GM11168 (cell line): ENCODE measurements around the gene CTF1.
"Not testable (repeated sequence)": the region's sequence is repeated elsewhere in the genome, so short reads cannot be mapped to it uniquely, and the experiment has no call there.

Source experiments
- in situ Hi-C: fragments of 300-500 bp; cut with MboI; formaldehyde crosslinking; loops from one replicate; pipeline ENCODE4 v1.12.0; 2022; ENCODE audit warnings: low sequenced_read_pairs; ENCODE audit not compliant: unreplicated experiment

The CTF1 gene

DNA sequence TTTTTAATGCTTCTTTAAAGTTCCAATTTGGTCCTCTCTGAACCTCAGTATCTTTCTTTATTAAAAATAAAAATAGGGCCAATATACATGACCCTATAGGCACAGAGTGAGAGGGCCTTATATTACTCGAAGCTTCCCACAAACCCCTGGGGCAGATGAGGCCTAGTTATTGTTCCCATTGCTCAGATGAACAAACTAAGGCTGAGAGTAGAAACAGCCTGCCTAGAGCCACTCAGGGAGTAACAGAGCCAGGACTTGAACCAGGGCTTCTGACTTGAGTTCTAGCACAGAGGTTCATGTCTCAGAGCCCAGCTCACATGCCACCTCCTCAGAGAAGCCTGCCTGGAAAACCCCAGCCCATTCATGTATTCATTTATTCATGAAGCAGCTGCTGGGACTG, 10.3 kb upstream of the CTF1 start:
- in situ Hi-C loops: no loop called here

DNA sequence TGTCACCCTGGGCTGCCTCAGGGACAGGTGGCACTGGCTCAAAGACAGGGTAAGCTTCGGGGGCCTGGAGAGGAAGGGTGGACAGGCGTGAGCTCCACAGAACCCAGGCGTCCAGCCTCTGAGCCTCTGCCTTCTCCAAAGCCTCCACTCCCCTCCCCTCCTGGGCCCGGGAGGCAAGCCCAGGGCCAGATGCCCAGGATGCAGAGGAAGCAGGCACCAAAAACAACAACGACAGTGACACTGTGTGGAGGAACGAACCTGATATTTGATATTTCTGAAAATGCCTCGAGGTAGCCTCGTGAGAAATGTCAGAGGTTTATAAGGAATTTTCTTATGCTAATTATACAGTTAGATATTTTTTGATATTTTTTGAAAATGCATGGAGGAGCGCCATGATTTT, 8.5 kb upstream of the CTF1 start:
- in situ Hi-C loops: no loop called here

DNA sequence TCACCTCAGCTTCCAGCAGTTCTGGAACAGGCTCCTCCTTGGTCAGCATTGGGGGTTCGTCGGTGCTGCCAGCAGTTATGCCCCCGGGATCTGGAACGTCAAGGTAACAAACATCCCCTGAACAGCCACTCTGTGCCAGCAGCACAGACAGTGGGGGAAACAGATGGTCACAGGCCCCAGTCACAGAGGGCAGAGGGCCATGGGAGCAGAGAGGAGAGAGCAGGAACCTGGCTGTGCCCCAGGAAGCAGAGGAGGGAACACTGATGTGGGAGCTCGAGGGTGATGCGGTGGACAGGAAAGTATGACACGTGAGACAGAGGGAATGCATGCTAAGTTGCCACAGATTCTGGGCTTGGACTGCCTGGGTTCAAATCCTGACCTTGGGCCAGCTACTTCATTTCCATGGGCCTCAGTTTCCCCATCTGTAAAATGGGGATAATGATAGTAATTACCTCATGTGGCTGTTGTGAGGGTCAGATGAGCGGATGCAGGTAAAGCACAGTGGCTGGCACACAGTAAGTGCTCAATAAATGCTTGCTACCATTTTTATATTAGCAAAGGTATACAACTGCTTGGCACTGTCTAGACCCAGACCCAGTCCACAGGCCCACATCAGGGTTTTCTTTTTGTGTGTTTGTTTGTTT, 7.4 kb upstream of the CTF1 start:
- in situ Hi-C loops: no loop called here

DNA sequence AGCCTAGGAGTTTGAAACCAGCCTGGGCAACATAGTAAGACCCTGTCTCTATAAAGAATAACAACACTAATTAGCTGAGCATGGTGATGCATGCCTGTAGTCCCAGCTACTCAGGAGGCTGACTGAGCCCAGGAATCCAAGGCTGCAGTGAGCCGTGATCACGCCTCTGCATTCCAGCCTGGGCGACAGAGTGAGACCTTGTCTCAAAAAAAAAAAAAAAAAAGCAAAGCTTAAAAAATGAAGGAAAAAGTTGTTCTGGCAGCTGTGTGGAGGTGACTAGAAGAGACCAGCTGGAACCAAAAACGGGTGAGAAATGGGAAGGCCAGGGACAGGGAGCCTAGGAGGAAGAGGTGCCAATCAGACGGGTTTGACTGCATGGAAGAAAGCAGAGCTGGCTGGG, 6.7 kb upstream of the CTF1 start:
- in situ Hi-C loops: no loop called here

DNA sequence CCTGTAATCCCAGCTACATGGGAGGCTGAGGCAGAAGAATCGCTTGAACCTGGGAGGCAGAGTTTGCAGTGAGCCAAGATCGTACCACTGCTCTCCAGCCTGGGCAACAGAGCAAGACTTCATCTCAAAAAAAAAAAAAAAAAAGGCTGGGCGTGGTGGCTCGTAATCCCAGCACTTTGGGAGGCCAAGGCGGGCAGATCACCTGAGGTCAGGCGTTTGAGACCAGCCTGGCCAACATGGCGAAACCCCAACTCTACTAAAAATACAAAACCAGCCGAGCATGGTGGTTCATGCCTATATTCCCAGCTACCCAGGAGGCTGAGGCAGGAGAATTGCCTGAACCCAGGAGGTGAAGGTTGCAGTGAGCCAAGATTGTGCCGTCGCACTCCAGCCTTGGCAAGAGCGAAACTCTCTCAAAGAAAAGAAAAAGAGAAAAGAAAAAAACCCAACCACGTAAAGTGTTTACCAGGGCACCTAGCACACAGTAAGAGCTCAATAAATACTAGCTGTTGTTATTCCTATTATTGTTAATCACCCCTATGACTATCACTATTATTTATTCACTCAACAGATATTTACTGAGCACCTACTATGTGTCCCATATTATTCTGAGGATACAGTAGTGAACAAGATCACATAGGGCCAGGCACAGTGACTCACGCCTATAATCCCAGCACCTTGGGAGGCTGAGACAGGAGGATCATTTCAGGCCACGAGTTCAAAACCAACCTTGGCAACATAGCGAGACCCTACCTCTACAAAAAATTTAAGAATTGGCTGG, 5.2 kb upstream of the CTF1 start:
- in situ Hi-C loops: not testable (repeated sequence)

DNA sequence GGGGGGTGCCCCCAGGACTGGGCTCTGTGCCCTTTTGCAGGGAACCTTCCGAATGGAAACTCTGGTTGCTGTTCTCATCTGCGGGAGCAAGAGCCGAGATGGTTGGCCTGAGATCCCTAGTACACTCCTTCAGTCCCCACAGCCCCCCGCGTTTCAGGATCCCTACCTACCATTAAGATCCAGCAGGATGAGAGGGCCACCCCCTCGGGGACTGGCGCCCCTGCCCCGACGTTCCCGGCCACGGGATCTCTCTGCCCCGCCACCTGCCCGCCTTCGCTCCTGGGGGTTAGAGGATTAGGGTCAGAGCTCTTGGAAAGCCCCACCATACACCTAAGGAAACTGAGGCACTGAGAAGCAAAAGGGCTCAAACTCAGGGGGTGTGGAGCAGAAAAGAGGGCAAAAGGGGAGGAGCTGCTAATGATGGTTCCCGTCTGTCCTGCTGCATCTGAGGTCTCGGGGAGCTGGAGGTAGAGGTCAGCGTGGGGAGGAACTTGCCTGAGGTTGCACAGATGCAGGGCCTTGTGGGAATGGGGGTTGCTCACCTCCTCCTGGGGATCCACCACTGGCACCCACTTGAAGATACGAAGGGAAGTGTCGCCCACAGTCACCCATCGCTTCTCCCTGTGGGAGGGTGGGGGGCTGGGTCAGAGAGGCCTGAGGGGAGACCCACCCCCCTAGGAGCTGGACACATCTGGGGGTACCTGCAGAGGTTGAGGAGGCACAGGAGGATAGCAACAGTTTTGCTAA, 3.6 kb upstream of the CTF1 start:
- in situ Hi-C loops: no loop called here

DNA sequence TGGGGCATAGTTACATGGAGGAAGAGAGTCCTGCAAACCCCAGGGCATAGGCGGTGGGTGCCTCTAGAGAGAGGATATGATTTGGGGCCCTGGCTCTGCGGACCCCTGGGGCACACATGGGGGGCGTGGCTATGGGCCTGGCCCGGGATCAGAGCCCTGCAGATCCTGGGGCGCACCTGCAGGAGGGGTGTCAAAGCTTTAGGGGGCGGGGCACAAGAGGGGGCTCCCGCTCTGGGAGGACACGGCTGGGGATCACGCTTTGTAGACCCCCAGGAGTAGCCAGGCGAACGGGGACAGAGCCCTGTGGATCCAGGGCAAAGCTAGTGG, 3.0 kb upstream of the CTF1 start:
- in situ Hi-C loops: no loop called here

DNA sequence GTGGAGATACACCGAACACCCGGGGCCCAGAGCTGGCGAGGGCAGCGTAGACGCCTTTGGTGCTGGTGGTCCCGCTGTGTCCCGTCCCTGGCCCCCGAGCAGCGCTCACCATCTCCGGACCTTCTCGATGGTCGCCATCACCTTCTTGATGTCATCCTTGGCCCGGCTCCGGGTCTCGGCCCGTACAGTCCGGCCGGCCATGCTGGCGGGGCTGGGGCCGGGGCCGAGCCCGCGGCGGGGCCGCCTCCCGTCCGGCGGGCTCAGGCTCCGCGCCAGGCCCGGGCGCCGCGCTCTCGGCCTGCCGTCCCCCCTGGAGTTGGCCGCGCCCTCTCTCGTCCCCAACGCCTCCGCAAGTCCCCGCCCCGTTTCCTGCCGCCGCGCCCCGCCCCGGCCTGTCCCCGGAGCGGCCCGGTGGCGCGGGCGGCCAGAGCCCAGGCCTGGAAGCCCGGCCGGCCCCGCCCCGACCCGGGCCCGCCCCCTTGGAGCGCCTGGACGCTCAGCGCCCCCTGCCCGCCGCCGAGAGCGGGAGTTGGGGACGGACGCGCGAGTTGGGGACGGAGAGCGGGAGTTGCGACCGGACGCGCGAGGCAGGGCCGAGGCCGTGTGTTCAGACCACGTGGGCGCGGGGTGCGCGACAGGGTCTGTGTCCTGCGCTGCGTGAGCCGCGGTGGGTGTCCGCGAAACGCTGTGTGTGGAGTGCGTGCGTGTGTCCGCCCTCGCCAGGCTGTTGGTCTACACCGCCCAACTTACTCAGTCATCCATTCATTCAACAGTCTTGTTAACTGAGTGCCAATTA, 2.5 kb upstream of the CTF1 start, which contains the start of gene BCL7C:
TSS of gene BCL7C (minus strand) at position 334 of the 796 bp plus-strand sequence. CDS start at position 201, 133 bp downstream.
- in situ Hi-C loops: no loop called here

DNA sequence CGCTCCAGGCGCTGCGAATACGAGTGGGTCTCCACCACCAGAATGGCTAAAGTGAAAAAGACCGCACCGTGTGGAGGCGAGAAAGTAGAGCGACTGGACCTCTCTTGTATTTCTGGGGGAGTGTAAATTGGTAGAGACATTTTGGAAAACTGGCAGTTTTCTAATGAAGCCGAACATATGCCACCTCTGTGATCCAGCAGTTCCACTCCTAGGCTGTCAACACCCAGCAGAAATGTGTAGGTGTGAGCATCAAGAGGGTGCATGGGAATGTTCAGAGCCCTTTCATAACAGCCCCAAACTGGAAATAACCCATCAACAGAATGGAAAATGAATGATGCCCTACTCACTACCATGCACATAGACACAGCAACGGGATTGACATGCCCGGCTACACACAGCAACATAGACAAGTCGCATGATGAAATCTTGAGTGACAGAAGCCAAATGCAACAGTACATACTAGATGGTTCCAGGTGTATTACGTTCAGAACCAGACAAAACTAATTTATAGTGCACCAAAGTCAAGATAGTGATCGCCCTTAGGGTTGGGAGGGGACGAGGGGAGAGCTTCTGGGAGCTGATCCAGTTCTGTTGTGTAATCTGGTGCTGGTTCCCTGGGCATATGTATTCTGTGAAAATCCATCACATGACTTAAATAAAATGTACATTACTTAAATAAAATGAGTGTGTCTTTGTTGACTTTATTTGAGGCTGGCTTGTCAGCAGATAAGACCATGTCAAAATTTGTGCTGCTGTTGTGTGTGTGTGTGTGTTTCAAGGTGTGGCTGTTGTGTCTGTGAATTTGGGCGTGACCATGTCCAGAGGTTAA, 1.7 kb upstream of the CTF1 start:
- in situ Hi-C loops: no loop called here

DNA sequence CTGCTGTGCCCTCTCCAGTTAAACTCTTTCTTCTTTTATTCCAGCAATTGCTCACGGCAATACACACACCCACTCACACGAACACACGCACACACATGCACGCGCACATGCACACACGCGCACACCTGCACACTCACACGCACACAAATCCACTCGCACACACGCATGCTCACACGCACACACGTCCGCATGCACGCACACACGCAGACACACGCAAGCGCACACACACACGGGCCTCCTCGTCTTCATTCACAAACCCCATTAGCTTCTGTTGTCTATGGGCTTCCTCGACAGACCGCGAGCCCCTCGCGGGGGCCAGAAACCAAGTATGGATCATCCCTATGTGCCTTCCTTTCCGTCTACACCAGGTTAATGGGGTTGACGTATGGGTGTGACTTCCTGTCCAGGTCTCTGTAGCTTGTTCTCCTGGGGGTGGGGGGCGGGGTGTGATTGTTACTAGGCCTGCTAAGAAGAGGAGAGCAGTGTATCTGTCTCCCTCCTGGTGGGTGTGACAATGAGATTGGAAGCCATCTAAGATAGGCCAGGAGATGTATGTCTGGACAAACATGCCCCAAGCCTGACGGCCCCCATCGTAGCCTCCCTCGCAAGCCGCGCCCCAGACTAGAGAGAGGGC, 670 bp upstream of the CTF1 start:
- in situ Hi-C loops: no loop called here

DNA sequence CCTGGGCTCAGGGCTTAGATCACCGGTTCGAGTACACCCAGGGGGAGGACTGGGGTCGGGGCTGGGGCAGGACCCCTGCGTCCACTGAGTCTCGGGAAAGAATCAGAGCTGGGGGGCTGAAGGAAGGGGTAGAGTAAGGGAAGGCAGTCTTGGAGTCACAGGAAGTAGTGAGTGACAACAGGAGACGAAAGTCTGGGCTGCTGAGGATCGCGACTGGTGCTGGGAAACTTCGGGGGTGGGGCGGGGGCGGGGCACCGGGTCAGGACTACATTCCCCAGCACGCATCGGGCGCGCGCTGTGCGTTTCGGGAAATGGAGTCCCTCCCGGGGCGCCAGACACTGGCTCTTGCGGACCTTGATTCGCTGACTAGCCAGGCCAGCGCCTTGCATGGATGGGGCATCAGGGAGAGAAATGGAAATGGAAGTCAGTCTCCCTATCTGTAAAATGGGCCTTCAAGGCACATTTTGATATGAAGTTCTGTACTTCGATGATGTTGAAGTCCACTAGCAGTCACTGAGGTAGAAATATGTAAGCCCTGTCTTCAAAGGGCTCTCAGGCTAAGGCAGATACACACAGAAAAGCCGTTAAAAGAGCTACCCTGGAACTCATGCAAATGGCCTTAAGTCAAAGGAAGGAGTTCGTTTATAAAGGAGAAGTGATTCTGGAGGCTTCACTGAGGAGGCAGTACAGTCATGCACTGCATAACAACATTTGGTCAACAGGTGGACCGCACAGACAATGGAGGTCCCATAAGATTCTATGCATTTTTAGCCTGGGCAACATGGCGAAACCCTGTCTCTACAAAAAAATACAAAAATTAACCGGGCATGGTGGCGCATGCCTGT, 697 bp downstream of the CTF1 start:
- in situ Hi-C loops: no loop called here

DNA sequence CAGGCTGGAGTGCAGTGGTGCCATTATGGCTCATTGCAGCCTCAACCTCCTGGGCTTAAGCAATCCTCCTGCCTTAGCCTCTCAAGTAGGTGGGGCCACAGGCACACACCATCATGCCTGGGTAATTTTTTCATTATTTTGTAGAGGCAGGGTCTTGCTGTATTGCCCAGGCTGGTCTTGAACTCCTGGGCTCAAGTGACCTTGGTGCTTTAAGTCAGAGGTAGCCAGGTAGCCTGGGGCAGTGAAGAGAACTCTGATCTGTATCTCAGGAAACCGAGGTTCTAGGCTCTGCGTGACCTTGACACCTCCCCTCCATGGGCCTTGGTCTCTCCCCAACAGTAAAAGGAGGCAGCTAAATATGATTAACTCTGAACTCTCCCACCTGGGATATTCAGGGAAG, 3.4 kb downstream of the CTF1 start:
- in situ Hi-C loops: no loop called here

DNA sequence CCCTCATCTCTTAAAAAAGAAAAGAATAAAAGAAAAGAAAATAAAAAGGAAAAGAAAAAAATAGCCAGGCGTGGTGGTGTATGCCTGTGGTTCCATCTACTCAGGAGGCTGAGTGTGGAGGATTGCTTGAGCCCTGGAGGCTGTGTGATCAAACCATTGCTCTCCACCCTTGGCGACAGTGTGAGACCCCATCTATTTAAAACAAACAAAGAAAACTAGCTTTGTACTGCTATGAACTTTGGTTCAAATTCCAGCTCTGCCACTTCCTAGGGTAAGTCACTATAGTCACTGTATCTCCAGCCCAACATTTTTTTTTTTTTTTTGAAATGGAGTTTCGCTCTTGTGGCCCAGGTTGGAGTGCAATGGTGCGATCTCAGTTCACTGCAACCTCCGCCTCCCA, 4.2 kb downstream of the CTF1 start:
- in situ Hi-C loops: no loop called here

DNA sequence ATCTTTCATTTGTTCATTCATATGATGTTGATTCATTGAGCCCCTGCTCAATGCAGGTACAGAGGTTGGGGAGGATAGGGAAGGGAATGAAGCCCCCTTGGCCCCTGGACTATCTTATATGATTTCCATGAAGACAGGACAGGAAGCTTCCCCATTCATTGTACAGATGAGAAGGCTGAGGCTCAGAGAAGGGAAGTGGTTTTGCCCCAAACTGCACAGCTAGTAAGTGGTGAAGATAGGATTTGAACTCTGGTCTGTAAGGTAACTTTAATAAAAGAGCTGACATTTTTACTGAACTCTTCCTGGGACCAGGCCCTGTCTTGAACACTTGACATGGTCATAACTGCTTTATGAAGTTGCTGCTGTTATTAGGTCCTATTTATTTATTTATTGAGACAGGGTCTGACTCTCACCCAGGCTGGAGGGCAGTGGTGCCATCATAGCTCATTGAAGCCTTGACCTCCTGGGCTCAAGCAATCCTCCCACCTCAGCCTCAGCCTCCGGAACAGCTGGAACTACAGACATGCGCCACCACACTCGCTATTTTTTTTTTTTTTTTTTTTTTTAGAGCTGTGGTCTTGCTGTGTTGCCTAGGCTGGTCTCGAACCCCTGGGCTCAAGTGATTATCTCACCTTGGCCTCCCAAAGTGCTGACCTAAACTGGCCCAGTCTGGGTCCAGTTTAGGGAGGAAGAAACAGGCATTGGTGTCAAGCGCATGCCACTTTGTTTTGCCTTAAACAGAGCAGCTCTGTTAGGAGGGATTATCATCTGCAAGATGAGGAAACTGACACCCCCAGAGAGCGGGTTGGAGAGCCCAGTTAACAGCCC, 5.0 kb downstream of the CTF1 start:
- in situ Hi-C loops: no loop called here

DNA sequence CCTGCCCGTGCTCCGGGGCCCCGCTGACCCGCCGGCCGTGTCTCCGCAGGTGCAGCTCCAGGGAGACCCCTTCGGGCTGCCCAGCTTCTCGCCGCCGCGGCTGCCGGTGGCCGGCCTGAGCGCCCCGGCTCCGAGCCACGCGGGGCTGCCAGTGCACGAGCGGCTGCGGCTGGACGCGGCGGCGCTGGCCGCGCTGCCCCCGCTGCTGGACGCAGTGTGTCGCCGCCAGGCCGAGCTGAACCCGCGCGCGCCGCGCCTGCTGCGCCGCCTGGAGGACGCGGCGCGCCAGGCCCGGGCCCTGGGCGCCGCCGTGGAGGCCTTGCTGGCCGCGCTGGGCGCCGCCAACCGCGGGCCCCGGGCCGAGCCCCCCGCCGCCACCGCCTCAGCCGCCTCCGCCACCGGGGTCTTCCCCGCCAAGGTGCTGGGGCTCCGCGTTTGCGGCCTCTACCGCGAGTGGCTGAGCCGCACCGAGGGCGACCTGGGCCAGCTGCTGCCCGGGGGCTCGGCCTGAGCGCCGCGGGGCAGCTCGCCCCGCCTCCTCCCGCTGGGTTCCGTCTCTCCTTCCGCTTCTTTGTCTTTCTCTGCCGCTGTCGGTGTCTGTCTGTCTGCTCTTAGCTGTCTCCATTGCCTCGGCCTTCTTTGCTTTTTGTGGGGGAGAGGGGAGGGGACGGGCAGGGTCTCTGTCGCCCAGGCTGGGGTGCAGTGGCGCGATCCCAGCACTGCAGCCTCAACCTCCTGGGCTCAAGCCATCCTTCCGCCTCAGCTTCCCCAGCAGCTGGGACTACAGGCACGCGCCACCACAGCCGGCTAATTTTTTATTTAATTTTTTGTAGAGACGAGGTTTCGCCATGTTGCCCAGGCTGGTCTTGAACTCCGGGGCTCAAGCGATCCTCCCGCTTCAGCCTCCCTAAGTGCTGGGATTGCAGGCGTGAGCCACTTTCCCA, 5.9 kb downstream of the CTF1 start:
- in situ Hi-C loops: no loop called here

DNA sequence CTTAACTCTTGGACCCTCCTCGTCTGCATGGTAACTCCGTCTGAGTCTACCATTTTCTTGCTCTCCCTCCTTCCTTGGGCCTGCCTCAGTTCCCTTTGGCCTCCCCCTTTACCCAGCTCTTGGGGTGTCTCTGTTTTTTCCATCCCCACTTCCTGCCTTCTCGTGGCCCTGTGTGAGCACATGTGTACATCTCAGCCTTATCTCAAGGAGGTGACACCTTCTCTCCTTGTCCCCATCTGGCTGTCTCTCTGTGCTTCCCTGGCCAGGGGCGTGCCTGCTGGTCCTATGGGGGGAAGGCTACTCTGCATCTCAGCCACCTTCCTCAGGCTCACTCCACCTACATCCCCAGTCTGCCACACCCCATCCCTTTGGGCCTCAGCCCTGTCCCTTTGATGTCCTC, 6.6 kb downstream of the CTF1 start:
- in situ Hi-C loops: no loop called here

DNA sequence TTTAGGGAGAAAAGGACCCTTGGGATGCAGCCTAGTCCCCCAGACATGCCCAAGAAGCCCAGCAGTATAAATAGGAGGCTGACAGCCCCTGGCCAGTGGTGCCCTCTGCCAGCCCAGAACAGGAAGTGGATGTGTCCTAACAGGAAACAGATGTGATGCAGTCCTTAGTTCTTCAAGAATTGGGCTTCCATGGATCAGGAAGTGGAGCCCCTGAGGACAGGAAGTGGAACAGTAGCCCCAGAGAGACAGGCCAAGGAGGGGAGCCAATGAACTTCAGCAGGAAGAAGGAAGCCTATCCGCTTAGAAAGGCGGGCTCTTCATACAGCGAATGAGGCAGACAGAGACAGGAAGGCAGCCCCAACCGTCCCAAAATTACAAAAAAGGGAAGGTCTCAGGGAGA, 7.2 kb downstream of the CTF1 start:
- in situ Hi-C loops: no loop called here
